GM21529 (cell line): Measurements from ENCODE around the gene ADM2.
"Not testable (repeated sequence)": the region's sequence is repeated elsewhere in the genome, so short reads cannot be mapped to it uniquely, and the experiment has no call there.

ENCODE experiments used
- ATAC-seq: cut with Tn5 transposase; IDR thresholded peaks from one replicate; pipeline ENCODE4 v1.9.1; 2021; ENCODE audit not compliant: unreplicated experiment

Gene ADM2, protein sequence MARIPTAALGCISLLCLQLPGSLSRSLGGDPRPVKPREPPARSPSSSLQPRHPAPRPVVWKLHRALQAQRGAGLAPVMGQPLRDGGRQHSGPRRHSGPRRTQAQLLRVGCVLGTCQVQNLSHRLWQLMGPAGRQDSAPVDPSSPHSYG

DNA sequence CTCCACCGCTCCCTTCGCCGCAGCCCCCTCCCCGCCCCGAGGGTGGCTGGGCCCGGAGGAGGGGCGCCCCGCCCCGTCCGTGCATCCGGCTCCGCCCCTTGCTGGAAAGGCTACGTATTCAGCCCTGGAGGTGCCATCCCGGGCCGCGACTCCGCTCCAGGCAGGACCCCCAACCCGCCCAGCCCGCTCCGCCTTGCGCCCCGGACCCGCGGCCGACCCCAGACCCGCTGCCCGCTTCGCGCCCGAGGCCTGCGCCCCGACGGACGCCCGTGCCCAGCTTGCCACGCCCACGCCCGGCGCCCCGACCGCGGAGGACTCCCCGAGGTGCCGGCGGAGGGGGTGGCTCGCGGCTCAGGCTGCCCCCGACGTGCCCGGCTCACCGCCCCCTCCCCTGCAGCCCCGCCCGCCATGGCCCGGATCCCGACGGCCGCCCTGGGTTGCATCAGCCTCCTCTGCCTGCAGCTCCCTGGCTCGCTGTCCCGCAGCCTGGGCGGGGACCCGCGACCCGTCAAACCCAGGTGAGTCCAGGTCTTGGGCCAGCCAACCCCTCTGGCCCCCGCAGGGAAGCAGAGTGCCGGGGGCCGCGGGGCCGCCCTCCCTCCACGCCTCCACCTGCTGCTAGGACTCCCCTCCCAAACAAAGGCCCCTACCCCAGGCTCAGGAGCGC, at the start of gene ADM2:
Gene ADM2 (plus strand): TSS at position 104 of the 667 bp plus-strand sequence. CDS start 305 bp downstream, at position 409.
- no peak for ATAC-seq

DNA sequence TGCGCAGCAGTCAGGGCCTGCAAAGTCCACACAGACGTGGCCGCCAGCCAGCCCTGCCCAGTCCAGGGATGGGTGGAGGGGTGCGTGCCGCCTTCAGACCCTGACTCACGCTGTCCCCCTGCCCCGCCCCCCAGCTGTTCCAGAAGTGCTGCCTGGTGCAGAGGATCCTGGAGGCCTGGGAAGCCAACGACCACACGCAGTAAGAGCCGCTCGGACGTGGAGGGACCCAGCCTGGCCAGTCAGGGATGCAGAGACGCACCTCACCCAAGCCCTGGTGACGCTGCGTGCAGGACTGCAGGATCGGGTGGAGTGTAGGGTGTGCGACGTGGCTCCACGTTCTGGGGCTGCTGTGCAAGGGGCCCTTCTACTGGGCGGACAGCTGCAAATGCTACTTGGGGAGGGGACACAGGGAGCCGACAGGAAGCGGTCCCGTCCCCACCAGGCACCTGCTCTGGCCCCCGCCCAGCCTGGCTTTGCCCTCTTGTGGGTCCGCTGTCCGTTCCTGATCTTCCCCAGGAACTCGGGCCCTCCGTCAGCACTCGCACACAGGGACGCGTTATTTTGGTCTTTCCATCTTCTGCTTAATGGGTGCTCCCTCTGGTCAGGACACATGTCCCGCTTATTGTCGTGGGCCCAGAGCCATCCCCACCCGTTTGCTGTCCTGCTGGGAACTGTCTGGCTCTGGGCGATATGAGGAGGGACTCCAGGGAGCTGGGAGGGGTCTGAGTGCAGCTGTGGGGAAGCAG, 49.0 kb upstream of the ADM2 start:
- no peak for ATAC-seq

- not testable (repeated sequence) for ATAC-seq
Observed at GRCh38 chr22:50432877-50433510, 48.3 kb upstream of the ADM2 start.

- no peak for ATAC-seq
Observed at GRCh38 chr22:50434849-50435248, 46.5 kb upstream of the ADM2 start.

DNA sequence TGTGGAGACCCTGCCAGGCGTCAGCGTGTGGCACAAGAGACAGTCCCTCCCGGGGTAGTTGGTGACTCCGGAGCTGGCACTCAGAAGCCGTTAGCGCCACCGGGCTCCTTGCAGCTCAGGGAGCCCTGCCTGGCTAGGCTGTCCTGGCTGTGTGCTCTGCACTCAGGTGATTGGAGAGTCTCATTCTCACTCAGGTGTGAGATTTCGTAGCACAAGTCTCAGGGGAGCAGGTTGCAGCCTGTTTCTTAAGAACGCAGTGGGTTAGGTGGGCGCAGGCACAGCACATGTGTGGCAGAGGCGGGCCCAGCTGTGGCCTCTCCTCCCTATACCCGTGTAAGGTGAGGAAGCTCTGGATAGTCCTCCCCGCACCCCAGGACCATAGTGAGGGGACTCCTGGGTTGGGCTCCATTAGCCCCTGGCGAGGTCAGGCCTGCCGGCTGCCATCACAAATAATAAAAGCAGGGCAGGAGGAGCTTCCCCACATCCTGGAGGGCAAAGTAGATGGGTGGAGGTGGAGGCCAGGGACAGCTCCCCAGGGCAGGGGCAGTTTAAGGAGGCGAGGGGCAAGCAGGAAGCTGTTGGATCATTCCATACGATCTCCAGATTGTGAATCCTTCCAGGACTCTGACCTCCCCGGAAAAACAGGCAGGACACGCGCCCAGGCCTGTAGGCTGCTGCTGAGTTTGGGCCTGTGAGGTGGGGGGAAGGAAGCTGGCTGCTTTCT, 45.9 kb upstream of the ADM2 start:
- no peak for ATAC-seq

- no peak for ATAC-seq
Observed at GRCh38 chr22:50436015-50436830, 45.1 kb upstream of the ADM2 start.

DNA sequence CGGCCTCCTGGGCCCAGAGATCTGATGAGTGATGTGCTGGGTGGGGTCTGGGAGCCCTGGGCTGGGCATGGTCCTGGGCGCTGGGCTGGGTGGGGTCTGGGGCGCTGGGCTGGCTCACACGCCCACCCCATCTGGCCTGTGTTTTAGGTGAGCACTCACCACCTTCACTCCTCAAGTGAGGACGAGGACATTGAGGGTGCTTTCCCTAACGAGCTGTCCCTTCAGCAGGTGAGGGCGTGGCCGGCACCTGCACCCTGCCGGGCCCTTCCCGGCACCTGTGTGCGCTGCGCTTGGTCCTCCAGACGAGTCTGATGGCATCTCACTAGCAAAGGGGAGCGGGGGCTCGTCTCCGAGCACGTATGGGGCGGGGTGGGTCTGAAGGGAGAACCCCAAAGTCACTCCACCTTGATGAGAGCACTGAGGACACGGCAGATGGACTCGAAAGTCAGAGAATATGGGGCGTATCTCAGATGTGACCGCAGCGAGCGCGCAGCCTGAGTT, 44.5 kb upstream of the ADM2 start:
- no peak for ATAC-seq

- ATAC-seq, result no peak
Observed at GRCh38 chr22:50437511-50438304, 43.6 kb upstream of the ADM2 start.

DNA sequence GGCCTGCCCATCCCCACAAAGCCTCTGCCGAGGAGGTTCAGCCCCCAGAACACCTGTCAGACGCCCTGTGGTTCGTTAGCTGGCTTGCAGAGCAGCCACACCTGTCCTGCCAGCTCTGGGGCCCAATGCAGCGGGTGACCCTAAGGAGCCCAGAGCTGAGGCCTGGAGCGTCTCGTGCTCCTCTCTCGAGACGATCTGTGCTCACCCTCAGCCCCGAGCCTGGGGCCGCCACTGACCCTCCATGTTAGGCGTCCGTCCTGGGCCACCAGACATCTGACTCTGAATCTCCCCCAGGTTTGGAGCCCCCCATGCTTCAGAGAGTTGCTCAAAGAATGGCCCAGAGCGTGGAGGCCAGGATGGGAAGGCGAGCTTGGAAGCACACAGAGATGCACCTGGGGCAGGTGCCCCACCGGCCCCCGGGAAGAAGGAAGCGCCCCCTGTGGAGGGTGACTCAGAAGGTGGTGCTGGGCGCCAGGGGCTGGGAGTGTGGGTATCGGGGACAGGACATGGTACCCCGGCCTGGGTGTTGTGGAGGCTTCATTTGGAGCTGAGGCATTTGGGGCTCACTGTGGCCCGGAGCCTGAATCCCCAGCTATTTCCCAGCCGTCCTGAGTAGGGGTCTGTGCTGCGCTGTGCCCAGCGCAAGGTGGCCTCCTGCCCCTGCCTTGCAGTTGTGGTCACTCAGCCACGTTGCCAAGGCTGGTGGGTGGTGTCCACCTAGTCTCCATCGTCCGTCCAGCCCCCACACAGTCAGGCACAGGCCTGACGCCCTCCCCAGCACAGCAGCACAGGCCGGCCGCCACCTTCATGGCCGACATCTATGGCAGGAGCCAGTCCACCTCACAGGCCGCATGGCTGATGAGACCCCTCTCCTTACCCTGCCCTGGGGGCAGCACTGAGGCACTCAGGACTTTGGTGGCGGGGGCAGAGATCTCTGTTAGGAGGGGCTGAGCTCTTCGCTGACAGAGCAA, 42.8 kb upstream of the ADM2 start:
- no peak for ATAC-seq

DNA sequence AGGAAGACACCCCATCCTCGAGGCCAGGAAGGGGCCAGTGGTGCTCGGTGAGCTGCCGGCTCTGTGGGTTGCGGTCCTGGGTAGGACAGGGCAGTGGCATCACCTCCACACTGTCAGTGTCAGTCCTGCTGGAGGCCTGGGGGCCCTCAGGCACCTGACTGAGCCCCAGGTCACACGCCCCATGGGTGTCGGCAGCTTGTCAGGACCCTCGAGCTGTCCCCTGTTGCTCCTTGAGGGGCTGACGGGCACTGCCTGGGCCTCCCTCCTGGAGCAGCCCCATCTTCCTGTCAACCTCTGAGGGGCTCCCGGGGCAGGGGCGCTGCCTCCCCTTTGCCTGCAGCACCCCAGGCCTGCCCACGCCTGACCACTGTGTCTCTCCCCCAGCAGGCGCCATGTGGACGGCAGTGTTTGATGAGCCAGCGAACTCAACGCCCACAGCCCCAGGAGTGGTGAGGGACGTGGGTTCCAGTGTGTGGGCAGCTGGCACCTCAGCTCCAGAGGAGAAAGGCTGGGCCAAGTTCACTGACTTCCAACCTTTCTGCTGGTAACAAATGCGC, 42.0 kb upstream of the ADM2 start:
- no peak for ATAC-seq

- ATAC-seq, result no peak
Observed at GRCh38 chr22:50439871-50440331, 41.4 kb upstream of the ADM2 start.

- no peak for ATAC-seq
Observed at GRCh38 chr22:50440544-50441249, 40.6 kb upstream of the ADM2 start.

- ATAC-seq, result no peak
Observed at GRCh38 chr22:50441428-50441993, 39.8 kb upstream of the ADM2 start.

DNA sequence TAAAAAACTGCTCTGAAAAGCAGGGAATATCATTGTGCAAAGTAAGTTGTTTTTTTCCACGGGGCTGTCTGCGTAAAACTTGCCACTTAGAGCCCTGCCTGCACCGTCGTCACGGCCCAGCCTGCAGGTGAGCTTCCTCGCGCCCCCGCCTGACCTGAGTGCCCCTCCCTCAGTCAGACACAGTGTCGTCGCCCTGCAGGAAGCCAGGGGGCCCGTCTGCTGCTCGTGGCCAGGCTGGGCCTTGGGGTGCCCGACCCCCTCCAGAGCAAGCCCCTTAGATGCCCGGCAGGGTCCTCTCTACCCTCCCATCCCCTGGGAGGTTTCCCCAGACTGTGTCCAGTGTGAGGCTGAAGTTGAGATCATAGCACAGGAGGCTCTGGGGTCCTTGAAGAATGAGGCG, 38.1 kb upstream of the ADM2 start:
- no peak for ATAC-seq

DNA sequence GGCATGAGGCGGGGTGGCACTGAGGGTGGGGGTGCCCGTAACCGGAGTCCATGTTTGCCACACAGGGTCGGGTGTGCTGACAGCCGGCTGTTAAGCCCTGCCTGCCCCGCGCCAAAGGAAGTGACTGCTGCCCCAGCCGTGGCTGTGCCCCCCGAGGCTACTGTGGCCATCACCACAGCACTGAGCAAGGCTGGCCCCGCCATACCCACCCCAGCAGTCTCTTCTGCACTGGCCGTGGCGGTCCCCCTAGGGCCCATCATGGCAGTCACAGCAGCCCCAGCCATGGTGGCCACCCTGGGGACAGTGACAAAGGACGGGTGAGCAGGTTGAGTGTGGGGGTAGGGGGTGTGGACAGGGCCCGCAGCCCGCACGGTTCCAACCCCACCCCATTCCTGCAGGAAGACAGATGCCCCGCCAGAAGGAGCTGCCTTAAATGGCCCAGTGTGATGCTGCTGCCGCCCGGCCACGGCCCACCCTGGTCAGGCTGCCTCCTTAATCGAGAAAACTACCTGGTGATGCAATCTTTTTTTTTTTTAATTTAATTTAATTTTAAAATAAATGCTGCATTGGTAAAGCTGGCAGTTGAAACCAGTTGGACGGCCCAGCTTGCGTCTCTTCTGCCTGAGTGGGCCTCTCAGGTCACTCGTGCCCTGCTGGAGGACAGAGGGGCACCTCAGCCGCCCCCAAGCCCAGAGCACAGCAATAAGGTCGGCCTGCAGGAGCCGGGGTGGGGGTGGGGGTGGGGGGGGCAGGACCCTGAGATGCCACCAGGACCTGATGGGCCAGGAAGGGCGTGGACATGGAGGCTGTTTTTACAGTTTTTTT, 37.3 kb upstream of the ADM2 start:
- ATAC-seq, result no peak

DNA sequence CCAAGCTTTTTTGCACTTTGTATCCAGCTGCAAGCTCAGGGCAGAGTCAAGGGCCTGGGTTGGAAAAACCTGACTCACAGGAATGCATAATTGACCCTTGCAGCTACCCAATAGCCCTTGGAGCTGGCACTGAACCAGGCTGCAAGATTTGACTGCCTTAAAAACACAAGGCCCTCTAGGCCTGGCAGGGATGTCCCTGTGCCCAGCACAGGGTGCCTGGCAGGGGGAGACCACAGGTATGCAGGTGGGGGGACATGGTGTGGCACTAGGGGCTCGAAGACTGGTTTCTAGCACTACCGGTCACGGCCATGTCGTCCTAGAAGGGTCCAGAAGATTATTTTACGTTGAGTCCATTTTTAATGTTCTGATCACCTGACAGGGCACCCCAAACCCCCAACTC, 36.7 kb upstream of the ADM2 start:
- ATAC-seq, result no peak
